Inflammatory macrophage treated with lipopolysaccharide for 1 hour (primary cell): ENCODE measurements around the gene TADA3.

ENCODE experiments used
- DNase-seq, 2 donors: peaks; one replicate each; pipeline ENCODE4 v3.0.0-alpha.2; 2020 to 2022

Gene TADA3

GRCh38 chr3:9809615-9810432 lies 17.6 kb upstream of the TADA3 start, which contains the start of gene TTLL3:
TTLL3 (plus strand) TSS chr3:9810262; CDS start chr3:9810662, 400 bp downstream.
- DNase-seq: peak; percentile 31 to 44

- DNase-seq: no peak
Measured at GRCh38 chr3:9809239-9809614, 17.0 kb upstream of the TADA3 start.

- peak in 1 of 2 donors; percentile 20 for DNase-seq
Measured at GRCh38 chr3:9808345-9809037, 16.2 kb upstream of the TADA3 start.

- no peak for DNase-seq
Measured at GRCh38 chr3:9807981-9808344, 15.7 kb upstream of the TADA3 start.

- no peak for DNase-seq
Measured at GRCh38 chr3:9806688-9807589, 14.7 kb upstream of the TADA3 start.

- DNase-seq: no peak
Measured at GRCh38 chr3:9806137-9806536, 13.9 kb upstream of the TADA3 start.

GRCh38 chr3:9804996-9805395 lies 12.7 kb upstream of the TADA3 start:
- DNase-seq: no peak

GRCh38 chr3:9803494-9803893 lies 11.2 kb upstream of the TADA3 start:
- DNase-seq: no peak

- no peak for DNase-seq
Measured at GRCh38 chr3:9800529-9800928, 8.3 kb upstream of the TADA3 start.

- DNase-seq: no peak
Measured at GRCh38 chr3:9797196-9797945, 5.1 kb upstream of the TADA3 start.

GRCh38 chr3:9795207-9795606 lies 2.9 kb upstream of the TADA3 start:
- peak; percentile 70 to 84 for DNase-seq

GRCh38 chr3:9794400-9794799 lies 2.1 kb upstream of the TADA3 start:
- peak in 1 of 2 donors; percentile 40 for DNase-seq

- peak; percentile 64 to 69 for DNase-seq
Measured at GRCh38 chr3:9793161-9793781, 998 bp upstream of the TADA3 start.

GRCh38 chr3:9791790-9792404 lies 376 bp downstream of the TADA3 start:
- no peak for DNase-seq

GRCh38 chr3:9791127-9791526 lies 1.1 kb downstream of the TADA3 start:
- no peak for DNase-seq

GRCh38 chr3:9787714-9788113 lies 4.6 kb downstream of the TADA3 start:
- DNase-seq: no peak

- peak in 1 of 2 donors; percentile 30 for DNase-seq
Measured at GRCh38 chr3:9786825-9787669, 5.2 kb downstream of the TADA3 start.

- DNase-seq: no peak
Measured at GRCh38 chr3:9786209-9786739, 6.0 kb downstream of the TADA3 start.

- DNase-seq: no peak
Measured at GRCh38 chr3:9785602-9786001, 6.7 kb downstream of the TADA3 start.

GRCh38 chr3:9784965-9785364 lies 7.3 kb downstream of the TADA3 start:
- DNase-seq: no peak
